T-helper 9 cell (primary cell): ENCODE results near the gene TRIML2.
"Not testable (repeated sequence)": the region's sequence is repeated elsewhere in the genome, so short reads cannot be mapped to it uniquely, and the experiment has no call there.

ENCODE experiments used
- DNase-seq: peaks from one replicate; pipeline ENCODE4 v3.0.0-alpha.2; 2020

TRIML2 gene

GRCh38 chr4:188106454-188106853 is 2.9 kb downstream of the TRIML2 start:
- DNase-seq: no peak

- no peak for DNase-seq
Observed at GRCh38 chr4:188092824-188093223, 16.6 kb downstream of the TRIML2 start.

GRCh38 chr4:188086858-188087257 is 22.5 kb downstream of the TRIML2 start:
- DNase-seq: no peak

GRCh38 chr4:188082796-188083195 is 26.6 kb downstream of the TRIML2 start:
- no peak for DNase-seq

- DNase-seq: no peak
Observed at GRCh38 chr4:188078116-188078515, 31.3 kb downstream of the TRIML2 start.

- DNase-seq: no peak
Observed at GRCh38 chr4:188076169-188076568, 33.2 kb downstream of the TRIML2 start.

GRCh38 chr4:188061083-188061482 is 48.3 kb downstream of the TRIML2 start:
- DNase-seq: no peak

GRCh38 chr4:188053302-188053701 is 56.1 kb downstream of the TRIML2 start:
- DNase-seq: no peak

GRCh38 chr4:188046657-188047056 is 62.7 kb downstream of the TRIML2 start:
- DNase-seq: no peak

- not testable (repeated sequence) for DNase-seq
Observed at GRCh38 chr4:188045461-188045860, 63.9 kb downstream of the TRIML2 start.

- no peak for DNase-seq
Observed at GRCh38 chr4:188043154-188043553, 66.2 kb downstream of the TRIML2 start.

GRCh38 chr4:188042191-188042590 is 67.2 kb downstream of the TRIML2 start:
- DNase-seq: no peak

GRCh38 chr4:188041721-188042120 is 67.7 kb downstream of the TRIML2 start:
- DNase-seq: no peak
